RWPE2 (cell line): ENCODE data around the gene ZCCHC18.

Experiments
- ATAC-seq: fragments of 200-7000 bp; cut with Tn5 transposase; 3 replicates; pipeline ENCODE4 v1.9.1; 2021; ENCODE audit warnings: low read depth
- DNase-seq: peaks from one replicate; pipeline ENCODE4 v3.0.0-alpha.2; 2020; ENCODE audit warnings: low spot score
- H3K27ac ChIP-seq: fragments of 450-650 bp; 2 replicates; pipeline ENCODE4 v1.5.1; 2017; ENCODE audit warnings: mild to moderate bottlenecking; ENCODE audit not compliant: poor library complexity, severe bottlenecking
- H3K27me3 ChIP-seq: fragments of 250-450 bp; sonication (Bioruptor Pico); 2 replicates; pipeline ENCODE4 v1.5.1; 2021; ENCODE audit warnings: mild to moderate bottlenecking, moderate library complexity; ENCODE audit not compliant: insufficient read depth, poor library complexity, severe bottlenecking
- H3K36me3 ChIP-seq: fragments of 250-450 bp; sonication (Bioruptor Pico); 2 replicates; pipeline ENCODE4 v1.5.1; 2020; ENCODE audit warnings: low read depth, mild to moderate bottlenecking, moderate library complexity
- H3K4me1 ChIP-seq: fragments of 250-450 bp; sonication (Bioruptor Pico); 2 replicates; pipeline ENCODE4 v1.5.1; 2021; ENCODE audit warnings: mild to moderate bottlenecking, moderate library complexity; ENCODE audit not compliant: insufficient read depth, poor library complexity, severe bottlenecking
- H3K4me3 ChIP-seq: fragments of 250-450 bp; sonication (Bioruptor Pico); 2 replicates; pipeline ENCODE4 v1.5.1; 2021; ENCODE audit warnings: mild to moderate bottlenecking, moderate library complexity; ENCODE audit not compliant: severe bottlenecking
- H3K9me3 ChIP-seq: fragments of 250-450 bp; sonication (Bioruptor Pico); 2 replicates; pipeline ENCODE4 v1.5.1; 2021; ENCODE audit warnings: mild to moderate bottlenecking, moderate library complexity; ENCODE audit not compliant: severe bottlenecking
- TF ChIP-seq, protein P1 (sequence below): fragments of 450-650 bp; IDR thresholded peaks from one replicate; pipeline ENCODE4 v1.5.1; 2017; ENCODE audit warnings: mild to moderate bottlenecking, moderate library complexity; ENCODE audit not compliant: poor library complexity, severe bottlenecking

The ZCCHC18 gene

DNA sequence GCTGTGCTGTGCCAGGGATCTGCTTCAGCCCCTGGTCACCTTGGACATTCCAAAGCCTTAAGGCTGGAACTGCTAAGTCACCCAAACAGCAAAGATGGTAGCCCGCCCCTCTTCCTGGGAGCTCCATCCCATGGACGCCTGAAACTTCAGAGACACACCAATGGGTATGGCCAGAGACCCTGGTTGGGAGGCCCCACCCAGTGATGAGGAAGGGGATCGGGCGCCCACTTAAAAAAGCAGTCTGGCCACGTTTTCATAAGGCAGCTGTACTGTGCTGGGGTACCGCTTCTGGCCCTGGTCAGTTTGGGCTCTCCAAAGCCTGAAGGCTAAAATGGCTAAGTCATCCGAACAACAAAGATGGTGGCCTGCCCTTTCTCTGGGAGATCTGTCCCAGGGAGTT lies 26.8 kb upstream of the ZCCHC18 start:
- Histone ChIP-seq H3K36me3 (no peaks in the 10 kb centered on the region), H3K4me3 (no peak overlapping the region), H3K27ac (no peak overlapping the region), H3K9me3 (no peaks in the 10 kb centered on the region), H3K4me1 (no peaks in the 10 kb centered on the region), H3K27me3 (no peaks in the 10 kb centered on the region)
- TF ChIP-seq, protein P1, sequence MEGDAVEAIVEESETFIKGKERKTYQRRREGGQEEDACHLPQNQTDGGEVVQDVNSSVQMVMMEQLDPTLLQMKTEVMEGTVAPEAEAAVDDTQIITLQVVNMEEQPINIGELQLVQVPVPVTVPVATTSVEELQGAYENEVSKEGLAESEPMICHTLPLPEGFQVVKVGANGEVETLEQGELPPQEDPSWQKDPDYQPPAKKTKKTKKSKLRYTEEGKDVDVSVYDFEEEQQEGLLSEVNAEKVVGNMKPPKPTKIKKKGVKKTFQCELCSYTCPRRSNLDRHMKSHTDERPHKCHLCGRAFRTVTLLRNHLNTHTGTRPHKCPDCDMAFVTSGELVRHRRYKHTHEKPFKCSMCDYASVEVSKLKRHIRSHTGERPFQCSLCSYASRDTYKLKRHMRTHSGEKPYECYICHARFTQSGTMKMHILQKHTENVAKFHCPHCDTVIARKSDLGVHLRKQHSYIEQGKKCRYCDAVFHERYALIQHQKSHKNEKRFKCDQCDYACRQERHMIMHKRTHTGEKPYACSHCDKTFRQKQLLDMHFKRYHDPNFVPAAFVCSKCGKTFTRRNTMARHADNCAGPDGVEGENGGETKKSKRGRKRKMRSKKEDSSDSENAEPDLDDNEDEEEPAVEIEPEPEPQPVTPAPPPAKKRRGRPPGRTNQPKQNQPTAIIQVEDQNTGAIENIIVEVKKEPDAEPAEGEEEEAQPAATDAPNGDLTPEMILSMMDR, result no peak
- ATAC-seq (no peak), DNase-seq (no peak)

DNA sequence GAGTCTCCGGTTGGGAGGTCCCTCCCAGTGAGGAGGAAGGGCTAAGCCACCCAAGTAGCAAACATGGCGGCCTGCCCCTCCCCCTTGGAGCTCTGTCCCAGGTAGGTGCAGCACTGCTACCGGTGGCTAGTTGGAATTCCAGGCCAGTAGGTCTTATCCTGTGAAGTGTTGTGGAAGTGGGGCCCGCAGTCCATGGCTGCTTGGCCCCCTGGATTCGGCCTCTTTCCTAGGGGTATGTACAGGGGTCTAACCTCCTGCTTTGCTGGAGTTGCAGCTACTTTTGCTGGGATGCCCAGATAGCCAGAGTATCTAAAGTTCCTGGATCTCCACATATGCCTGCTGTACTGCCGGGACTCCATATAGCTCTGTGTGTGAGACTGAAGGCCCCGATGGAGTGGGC lies 26.4 kb upstream of the ZCCHC18 start:
- H3K4me1 ChIP-seq, result no peaks in the 10 kb centered on the region
- no peak for ATAC-seq
- no peak overlapping the region for H3K27ac ChIP-seq
- no peak for DNase-seq
- H3K36me3 ChIP-seq, result no peaks in the 10 kb centered on the region
- H3K4me3 ChIP-seq, result no peak overlapping the region
- H3K9me3 ChIP-seq, result no peaks in the 10 kb centered on the region
- TF ChIP-seq, protein P1, result no peak
- H3K27me3 ChIP-seq, result no peaks in the 10 kb centered on the region

DNA sequence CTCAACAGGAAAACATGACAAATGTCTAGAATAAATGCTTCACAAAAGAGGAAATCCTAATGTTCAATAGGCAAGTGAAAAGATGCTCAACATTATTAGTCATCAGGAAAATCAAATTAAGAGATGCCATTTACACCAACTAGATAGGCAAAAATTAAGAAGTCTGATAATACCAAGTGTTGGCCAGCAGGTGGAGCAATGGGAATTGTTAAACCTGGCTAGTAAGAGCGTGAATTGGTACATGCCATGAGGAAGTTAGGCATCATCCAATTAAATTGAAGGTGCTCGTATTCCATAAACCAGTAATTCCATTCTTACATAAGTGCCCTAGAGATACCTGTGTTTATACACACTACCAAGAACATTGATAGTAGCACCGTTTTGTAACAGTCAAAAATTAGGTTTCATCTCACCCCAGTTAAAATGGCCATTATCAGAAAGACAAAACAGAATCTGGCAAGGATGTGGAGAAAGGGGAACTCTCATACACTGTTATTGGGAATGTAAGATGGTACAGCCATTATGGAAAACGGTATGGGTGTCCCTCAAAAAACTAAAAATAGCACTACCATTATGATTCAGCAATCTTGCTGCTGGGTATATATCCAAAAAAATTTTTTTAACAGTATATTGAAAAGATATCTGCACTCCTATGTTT lies 14.0 kb upstream of the ZCCHC18 start:
- ATAC-seq, result peak; percentile 54; the same call in 2 of the 3 replicates
- H3K9me3 ChIP-seq, result no peaks in the 10 kb centered on the region

DNA sequence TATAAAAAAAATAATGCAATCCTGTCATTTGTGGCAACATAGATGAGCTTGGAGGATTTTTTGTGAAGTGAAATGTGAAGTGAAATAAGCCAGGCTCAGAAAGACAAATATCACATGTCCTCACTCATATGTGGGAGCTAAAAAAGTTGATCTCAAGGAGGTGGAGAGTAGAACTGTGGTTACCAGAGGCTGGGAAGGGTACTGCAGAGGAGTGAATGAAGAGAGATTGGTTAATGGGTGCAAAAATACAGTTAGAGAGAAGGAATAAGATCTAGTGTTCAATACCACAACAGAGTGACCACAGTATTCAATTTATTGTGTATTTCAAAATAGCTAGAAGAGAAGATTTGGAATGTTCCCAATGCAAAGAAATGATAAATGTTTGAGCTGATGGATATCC lies 13.4 kb upstream of the ZCCHC18 start:
- no peak overlapping the region for H3K4me3 ChIP-seq
- H3K36me3 ChIP-seq, result no peaks in the 10 kb centered on the region
- no peaks in the 10 kb centered on the region for H3K27me3 ChIP-seq
- no peak overlapping the region for H3K27ac ChIP-seq
- H3K4me1 ChIP-seq, result no peaks in the 10 kb centered on the region
- TF ChIP-seq, protein P1, result no peak
- no peaks in the 10 kb centered on the region for H3K9me3 ChIP-seq
- ATAC-seq (no peak), DNase-seq (no peak)

More for the DNA sequence above, 14.0 kb upstream of the ZCCHC18 start:
- Histone ChIP-seq H3K27ac (no peak overlapping the region), H3K27me3 (no peaks in the 10 kb centered on the region), H3K4me1 (no peaks in the 10 kb centered on the region), H3K36me3 (no peaks in the 10 kb centered on the region), H3K4me3 (no peak overlapping the region)
- no peak for DNase-seq
- TF ChIP-seq, protein P1, result peak; percentile 69

DNA sequence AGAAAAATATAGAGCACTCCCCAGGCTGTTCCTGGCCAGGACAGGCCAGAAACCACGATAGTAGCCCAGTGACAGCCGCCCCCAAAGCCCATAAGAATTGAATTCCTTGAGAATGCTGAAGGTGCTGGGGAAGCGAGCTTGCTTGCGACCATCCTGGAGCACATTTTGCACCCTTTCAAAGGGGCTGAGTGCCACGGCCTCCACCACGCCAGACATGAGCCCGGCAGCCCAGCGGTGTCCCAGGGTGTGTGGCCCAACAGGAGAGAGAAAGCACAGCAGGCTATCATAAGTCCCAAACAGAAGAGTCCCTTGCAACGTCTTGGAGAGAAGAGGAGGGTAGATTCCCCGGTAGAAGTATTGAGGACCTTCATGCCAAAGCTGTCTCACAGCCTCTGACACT lies 7.6 kb upstream of the ZCCHC18 start:
- H3K9me3 ChIP-seq, result no peaks in the 10 kb centered on the region
- DNase-seq, result no peak
- TF ChIP-seq, protein P1, result no peak
- H3K36me3 ChIP-seq, result no peaks in the 10 kb centered on the region
- H3K4me1 ChIP-seq, result no peaks in the 10 kb centered on the region
- H3K27ac ChIP-seq, result no peak overlapping the region
- no peak overlapping the region for H3K4me3 ChIP-seq
- no peaks in the 10 kb centered on the region for H3K27me3 ChIP-seq
- no peak for ATAC-seq
